GM12874 (cell line): ENCODE results near the gene NKD2.

Experiments used
- TF ChIP-seq, protein P1 (sequence below): IDR thresholded peaks from 2 replicates; pipeline ENCODE4 v1.5.1; 2011; ENCODE audit warnings: low read depth, mild to moderate bottlenecking, control low read depth, low read length, moderate library complexity; ENCODE audit not compliant: insufficient read depth

The NKD2 gene

DNA sequence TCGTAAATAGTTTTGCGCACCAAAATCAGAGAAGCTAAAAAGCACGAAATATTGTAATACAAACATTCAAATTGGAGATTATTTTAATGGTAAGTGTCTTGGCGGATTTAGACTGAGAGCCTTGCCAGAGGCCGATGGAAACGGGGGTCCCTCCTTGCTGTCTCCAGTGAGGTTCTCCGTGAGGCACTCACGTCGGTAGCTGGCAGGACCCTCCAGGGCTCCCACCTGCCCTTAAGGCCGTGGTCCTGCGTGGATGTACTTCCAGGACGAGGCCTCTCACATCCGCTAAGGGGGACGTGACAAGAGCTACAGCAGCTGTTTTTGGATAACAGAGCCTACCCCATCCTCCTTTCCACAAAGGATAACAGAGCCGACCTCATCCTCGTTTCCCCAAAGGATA, 7.9 kb downstream of the NKD2 start:
- TF ChIP-seq, protein P1, sequence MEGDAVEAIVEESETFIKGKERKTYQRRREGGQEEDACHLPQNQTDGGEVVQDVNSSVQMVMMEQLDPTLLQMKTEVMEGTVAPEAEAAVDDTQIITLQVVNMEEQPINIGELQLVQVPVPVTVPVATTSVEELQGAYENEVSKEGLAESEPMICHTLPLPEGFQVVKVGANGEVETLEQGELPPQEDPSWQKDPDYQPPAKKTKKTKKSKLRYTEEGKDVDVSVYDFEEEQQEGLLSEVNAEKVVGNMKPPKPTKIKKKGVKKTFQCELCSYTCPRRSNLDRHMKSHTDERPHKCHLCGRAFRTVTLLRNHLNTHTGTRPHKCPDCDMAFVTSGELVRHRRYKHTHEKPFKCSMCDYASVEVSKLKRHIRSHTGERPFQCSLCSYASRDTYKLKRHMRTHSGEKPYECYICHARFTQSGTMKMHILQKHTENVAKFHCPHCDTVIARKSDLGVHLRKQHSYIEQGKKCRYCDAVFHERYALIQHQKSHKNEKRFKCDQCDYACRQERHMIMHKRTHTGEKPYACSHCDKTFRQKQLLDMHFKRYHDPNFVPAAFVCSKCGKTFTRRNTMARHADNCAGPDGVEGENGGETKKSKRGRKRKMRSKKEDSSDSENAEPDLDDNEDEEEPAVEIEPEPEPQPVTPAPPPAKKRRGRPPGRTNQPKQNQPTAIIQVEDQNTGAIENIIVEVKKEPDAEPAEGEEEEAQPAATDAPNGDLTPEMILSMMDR = no peak

DNA sequence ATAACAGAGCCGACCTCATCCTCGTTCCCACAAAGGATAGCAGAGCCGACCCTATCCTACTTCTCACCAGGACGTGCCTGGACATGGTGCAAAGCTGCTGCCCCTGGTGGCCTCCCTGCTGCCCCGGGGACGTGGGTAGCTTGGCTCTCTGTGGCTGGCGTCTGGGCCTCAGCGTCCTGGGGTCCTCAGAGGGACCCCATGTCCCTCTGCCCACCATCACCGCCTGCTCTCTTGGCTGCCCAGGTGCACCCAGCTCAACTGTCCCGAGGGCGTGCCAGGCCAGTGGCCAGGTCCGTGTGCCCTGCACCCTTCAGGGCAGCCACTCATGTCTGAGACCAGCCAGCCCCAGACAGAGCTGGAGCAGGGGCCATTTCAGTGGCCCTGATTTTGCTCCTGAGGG, 8.5 kb downstream of the NKD2 start:
- TF ChIP-seq, protein P1 = no peak

DNA sequence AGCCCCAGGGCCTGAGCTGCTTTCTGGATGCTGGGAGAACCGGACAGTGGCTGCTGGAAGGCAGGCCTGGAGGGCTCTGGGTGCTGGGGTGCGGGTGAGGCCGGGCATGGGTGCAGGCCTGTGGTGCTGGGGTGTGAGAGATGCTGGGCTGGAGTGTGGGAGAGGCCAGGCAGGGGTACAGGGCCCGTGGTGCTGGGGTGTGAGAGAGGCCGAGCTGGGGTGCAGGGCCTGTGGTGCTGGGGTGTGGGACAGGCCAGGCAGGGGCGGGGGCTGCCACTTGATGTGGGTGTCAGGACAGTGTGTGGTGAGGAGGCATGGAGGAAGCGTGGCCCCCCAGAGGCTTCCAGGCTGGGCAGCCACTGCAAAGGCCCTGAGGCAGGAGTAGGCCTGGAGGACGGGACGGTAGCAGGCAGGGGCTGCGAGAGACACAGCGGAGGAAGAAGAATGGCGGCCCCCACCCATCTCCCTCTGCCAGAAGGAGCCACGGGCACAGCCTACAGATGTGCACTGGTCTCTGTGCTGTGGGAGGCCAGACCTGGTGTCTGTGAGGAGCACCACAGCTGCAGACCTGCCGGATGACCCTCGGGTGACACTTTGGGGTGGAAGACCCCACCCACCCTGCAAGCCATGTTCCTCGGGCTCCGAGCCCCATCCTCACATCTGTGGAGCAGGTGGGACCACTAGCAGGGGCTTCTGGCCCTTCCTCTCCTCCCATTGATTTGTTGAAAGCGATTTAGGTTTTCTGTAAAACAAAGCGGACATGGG, 9.3 kb downstream of the NKD2 start:
- TF ChIP-seq, protein P1 = no peak

DNA sequence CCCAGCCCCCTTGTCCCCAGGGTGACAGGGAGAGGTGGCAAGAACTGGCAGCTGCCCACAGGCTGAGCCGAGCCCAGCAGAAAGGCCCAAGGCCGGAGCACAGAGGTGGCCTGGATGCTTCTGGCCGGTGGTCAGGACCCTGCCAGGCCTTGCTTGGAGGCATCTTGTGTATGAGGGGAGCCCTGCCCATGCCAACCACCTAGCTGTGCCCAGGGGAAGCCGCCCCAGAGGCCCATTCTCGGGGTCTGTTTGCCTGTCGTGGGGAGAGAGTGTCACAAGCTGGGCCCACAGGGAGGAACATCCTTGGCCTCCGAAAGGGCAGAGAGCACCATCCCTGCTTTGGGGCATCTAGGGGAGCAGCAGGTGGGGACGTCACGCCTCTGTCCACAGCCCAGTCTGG, 10.0 kb downstream of the NKD2 start:
- TF ChIP-seq, protein P1 = no peak

DNA sequence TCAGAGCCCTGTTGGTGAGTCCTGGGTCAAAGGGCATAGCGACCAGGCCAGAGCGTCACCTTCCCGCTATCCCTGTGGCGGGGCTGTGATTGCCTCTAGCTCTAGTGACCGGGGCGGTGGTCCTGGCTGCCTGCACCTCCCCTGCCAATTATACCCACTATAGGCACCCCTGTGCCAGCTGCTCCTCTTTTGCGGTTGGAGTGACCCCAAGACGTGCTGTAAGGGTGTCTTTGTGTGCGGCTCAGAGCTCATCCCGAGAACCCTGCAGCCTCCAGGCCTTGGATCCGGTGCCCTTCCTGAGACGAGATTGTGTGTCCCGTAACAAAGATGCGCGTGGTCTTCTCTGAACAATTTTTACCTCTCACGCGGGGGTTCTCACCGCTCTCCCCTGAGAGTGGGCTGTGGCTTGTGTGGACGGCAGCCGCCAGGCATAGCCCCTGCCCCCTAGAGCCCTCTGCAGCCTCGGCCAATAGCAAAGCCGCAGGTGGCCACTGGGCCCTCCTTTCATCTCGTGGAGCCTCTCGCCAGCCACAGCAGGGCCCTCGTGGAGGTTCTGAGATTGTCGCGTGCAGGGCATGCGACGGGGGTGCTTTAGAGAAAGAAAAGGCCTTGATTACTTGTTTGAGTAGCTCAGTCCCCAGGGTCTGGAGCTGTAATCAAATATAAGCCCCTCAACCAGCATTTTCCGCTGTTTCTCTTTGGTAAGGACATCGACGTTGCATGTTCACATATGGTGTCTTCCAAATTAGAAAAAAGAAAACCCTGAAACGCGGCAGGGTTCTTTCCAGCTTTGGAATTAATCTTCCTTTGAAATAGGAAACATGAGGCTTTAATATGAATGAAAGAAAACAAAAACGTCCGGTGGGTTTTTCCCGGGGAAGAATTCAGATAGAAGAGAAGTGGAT, 10.7 kb downstream of the NKD2 start:
- TF ChIP-seq, protein P1 = no peak

DNA sequence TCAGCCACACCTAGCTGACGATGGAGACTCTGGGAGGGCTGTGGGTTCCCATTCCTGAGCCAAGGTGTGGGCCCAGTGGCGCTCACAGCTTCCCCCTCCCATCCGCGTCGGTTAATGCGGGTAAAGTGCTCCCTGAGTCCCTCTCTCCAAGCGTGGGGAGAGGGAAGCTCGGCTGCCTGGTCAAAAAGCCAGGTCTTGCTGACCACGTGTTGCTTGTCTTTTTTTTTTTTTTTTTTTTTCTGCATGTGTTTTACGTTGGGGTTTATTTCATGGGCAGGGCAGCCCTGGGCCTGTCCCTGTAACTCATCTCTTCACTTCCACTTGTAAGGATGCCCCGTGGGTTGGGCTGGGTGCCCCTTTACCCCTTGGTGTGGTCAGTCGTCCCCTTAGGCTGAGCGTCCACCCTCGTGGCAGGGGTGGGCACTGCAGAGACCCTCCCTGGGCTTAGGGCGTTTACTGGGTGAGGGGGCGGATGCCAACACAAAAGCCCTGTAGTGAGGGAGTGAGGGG, 11.9 kb downstream of the NKD2 start:
- TF ChIP-seq, protein P1 = no peak
